ENCODE data around the gene CNTNAP2.

GRCh38 chr7:147029953-147030352 is 913.4 kb downstream of the CNTNAP2 start:
- TF ChIP-seq EZH2 (IDR thresholded peaks at IDR 0.05), result no peak
- no peak for TF ChIP-seq POLR2AphosphoS5 (IDR thresholded peaks at IDR 0.05; ENCODE audit: borderline replicate concordance, low read depth, low read length)
- peak; percentile 64 for TF ChIP-seq FOXP2 (optimal IDR thresholded peaks at IDR 0.05; ENCODE audit: control extremely low read depth, extremely low read length, insufficient read depth)
